ENCODE measurements around the gene SYNGR4.

The SYNGR4 gene

DNA sequence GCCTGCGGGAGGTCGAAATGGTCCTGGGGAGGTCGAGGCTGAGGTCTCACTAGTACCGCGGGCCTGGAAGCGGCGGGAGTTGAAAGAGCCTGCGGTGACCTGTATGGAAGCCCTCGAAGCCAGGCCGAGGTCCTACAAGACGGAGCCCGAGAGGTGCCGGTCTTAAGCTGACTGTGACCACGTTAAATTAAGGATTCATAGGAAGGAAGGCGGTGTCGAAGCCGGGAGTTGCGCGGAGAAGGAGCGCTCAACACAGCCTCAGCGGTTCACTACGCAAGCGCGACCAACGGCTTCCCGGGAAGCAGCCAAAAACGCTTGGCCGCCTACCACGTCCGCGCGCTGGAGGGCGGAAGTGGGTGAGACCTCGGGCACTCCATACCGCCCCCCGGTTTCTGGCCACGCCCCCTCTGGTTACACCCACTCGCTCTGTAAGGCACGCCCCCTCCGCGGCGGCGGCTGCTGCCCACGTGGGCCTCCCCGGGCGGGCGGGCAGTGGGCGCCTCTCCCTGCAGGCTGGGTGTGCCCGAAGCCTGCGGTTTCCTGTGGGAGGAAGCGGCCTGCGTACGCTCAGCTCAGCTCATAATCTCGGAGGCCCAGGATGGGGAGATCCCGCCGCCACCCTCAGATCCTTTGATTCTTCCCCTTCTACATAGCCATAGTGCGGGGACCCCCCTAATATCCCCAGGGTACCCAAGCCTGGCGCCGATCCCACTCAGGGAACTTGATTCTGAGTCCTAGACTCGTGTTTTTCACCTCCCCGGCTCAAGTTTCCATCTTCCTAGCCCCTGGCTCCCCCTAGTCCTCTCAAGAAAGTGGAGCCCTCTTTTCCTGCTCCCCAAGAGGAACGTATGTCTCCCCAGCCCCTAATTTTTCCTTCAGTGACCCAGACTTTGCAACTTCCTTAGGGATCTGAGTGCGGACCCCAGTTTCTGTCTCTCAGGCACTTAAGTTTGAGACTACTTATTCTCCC, 42.3 kb upstream of the SYNGR4 start:
- peak overlapping the region; percentile 57 for H3K4me3 ChIP-seq (ENCODE audit: low read length)
- TF ChIP-seq, protein P1, sequence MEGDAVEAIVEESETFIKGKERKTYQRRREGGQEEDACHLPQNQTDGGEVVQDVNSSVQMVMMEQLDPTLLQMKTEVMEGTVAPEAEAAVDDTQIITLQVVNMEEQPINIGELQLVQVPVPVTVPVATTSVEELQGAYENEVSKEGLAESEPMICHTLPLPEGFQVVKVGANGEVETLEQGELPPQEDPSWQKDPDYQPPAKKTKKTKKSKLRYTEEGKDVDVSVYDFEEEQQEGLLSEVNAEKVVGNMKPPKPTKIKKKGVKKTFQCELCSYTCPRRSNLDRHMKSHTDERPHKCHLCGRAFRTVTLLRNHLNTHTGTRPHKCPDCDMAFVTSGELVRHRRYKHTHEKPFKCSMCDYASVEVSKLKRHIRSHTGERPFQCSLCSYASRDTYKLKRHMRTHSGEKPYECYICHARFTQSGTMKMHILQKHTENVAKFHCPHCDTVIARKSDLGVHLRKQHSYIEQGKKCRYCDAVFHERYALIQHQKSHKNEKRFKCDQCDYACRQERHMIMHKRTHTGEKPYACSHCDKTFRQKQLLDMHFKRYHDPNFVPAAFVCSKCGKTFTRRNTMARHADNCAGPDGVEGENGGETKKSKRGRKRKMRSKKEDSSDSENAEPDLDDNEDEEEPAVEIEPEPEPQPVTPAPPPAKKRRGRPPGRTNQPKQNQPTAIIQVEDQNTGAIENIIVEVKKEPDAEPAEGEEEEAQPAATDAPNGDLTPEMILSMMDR (conservative IDR thresholded peaks at IDR 0.05; ENCODE audit: low read depth, low read length) = no peak
- DNase-seq (ENCODE audit: low read depth) = peak; percentile 90

DNA sequence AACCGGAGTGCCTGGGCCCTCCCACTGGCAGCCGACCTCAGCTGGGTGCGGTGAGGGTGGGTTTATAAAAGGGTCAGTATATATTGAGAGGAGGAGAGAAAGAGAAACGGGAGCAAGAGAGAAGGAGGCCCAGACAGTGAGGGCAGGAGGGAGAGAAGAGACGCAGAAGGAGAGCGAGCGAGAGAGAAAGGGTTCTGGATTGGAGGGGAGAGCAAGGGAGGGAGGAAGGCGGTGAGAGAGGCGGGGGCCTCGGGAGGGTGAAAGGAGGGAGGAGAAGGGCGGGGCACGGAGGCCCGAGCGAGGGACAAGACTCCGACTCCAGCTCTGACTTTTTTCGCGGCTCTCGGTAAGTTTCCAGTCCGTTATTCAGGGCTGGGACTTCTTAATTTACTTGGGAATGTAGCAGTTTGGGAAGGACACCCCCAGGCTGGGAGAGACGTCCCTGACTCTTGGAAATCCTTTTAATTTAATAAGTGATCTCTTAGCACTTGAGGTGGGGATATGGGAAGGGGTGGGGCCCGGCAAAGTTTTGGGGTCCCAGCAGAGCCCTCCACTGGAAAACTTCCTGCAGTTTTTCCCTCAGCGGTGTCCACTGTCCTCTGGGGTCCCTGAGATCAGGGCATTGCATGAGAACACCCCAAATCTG, 38.8 kb upstream of the SYNGR4 start, which contains the start of gene EMP3:
Gene EMP3, plus strand, starts transcription at position 288 of the 646 bp plus-strand sequence. CDS start 1,293 bp downstream, outside the sequence.
- TF ChIP-seq, protein P1 (conservative IDR thresholded peaks at IDR 0.05; ENCODE audit: low read depth, low read length) = no peak
- DNase-seq (ENCODE audit: low read depth) = peak; percentile 55
- H3K4me3 ChIP-seq (ENCODE audit: low read length) = peak within 1 kb of the TSS; percentile 58

DNA sequence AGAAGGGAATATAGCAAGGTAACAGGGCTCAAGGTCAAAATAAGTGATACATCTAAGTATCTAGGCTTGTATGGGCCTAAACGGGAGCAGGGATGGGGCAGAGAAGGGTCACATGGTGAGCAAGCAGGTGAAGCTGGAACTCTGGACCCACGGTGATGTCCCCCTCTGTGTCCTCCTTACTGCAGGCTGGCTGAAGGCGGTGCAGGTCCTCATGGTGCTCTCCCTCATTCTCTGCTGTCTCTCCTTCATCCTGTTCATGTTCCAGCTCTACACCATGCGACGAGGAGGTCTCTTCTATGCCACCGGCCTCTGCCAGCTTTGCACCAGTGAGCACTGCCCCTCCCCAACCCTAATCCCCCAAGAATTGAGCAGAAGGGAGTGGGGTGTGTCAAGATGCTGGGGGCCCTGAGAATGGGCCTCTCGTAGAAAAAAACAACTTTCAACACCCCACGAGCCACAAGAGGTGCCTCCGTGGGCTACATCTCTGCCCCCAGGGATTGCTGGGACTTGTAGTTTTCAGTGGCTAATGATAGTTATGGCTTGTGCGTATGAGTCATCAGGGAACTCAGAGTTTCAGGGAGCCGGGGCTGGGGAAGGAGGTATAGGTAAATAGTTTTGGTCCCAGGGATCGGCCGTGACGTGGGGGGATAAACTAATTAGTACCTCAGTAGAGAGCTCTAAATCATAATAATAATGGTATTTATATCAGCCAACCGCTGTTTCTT, 34.8 kb upstream of the SYNGR4 start:
- DNase-seq (ENCODE audit: low read depth) = no peak
- TF ChIP-seq, protein P1 (conservative IDR thresholded peaks at IDR 0.05; ENCODE audit: low read depth, low read length) = no peak
- peak overlapping the region; percentile 60 for H3K4me3 ChIP-seq (ENCODE audit: low read length)

DNA sequence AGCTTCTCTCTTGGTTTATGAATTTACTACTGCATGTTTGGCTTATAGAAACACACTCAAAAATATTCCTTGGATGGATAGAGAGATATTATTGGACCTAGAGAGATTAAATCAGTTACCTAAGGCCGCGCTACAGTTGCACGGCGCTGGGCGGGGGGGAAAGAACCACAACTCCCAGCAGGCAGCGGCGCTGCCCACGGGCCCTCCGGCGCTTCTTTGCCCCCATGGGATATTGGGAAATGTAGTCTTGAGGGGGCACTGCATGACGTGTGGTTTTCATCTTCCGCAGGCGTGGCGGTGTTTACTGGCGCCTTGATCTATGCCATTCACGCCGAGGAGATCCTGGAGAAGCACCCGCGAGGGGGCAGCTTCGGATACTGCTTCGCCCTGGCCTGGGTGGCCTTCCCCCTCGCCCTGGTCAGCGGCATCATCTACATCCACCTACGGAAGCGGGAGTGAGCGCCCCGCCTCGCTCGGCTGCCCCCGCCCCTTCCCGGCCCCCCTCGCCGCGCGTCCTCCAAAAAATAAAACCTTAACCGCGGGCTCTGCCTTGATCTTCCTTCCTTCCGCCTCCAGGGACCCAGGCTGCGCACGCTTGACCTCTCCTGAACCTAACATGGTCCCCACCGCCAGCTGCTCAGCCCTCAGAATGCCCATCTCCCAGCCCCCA, 34.0 kb upstream of the SYNGR4 start:
- peak; percentile 59 for DNase-seq (ENCODE audit: low read depth)
- TF ChIP-seq, protein P1 (conservative IDR thresholded peaks at IDR 0.05; ENCODE audit: low read depth, low read length) = peak; percentile 10
- peak overlapping the region; percentile 60 for H3K4me3 ChIP-seq (ENCODE audit: low read length)

DNA sequence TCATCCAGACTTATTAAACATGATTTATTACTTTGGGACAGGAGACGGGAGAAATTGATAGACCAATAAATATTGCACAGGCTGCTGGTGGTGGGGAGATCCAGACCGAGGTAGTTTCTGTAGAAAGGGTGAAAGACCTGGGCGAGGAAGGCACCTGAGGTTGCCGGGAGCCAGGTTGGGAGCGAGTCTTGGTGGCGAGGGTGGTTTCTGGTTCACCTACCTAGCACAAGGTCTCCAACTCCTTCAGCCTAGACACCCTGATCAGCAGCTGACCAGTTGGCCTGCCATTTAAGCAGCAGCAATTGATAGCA, 31.9 kb upstream of the SYNGR4 start:
- TF ChIP-seq, protein P1 (conservative IDR thresholded peaks at IDR 0.05; ENCODE audit: low read depth, low read length) = no peak
- DNase-seq (ENCODE audit: low read depth) = no peak
- peak overlapping the region; percentile 52 for H3K4me3 ChIP-seq (ENCODE audit: low read length)

DNA sequence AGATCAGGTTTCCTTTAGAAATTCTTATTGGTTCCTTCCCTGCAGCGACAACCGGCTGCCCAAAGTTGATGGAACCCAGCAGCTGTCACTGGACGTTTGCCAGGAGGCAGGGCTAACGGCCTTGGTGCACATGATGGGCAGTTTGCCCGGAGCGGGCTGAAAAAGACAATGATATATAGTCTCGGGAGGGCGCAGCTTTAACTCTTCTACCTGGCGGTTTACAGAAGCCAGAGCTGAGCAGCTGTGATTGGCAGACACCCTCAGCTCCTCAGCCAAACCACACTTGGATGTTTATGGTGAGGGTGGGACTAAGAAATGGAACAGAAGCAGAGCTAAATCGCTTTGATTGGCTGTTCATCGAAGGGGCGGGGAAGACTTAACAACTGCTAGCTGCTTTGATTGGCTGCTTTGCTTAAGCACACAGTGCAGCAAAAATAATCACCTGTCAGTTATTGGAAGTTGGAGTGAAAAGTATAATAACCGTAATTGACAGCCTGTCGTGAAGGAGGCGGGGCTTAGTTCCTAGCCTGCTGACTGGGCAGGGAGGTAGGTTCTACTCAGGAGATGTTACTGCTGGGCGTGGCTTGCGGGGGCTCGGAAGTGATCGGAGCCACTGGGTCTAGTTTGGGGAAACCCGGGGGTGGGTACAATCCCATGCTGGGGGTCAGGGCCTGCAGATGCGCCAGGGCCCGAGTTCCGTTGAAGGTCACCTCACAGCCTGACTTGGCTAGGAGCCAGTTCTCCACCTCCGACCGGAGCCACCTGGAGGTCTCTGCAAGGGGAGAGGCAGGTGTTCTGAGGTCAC, 31.3 kb upstream of the SYNGR4 start:
- TF ChIP-seq, protein P1 (conservative IDR thresholded peaks at IDR 0.05; ENCODE audit: low read depth, low read length) = no peak
- peak; percentile 98 for DNase-seq (ENCODE audit: low read depth)
- H3K4me3 ChIP-seq (ENCODE audit: low read length) = peak overlapping the region; percentile 52

Data from retinal pigment epithelial cell (primary cell).